Thyroid gland (tissue), 4 donors: Measurements from ENCODE around the gene C6.

ENCODE experiments used
- POLR2A ChIP-seq, 2 donors: fragments of 450-650 bp; IDR thresholded peaks; one replicate each; pipeline ENCODE4 v1.6.1; 2017; ENCODE audit warnings: antibody characterized with exemption in 2 of 2, mild to moderate bottlenecking in 2 of 2, moderate library complexity in 1 of 2
- TF ChIP-seq, protein P1 (sequence below), 6 experiments: fragments of 200-600 bp in 3 of 6; fragments of 450-650 bp in 3 of 6; sonication (generic) in 3 of 6; IDR thresholded peaks; one replicate each; pipeline ENCODE4 v1.5.1; 2016 to 2019; ENCODE audit warnings: antibody characterized with exemption in 6 of 6, mild to moderate bottlenecking in 2 of 6, inconsistent platforms in 1 of 6, moderate library complexity in 1 of 6

DNA sequence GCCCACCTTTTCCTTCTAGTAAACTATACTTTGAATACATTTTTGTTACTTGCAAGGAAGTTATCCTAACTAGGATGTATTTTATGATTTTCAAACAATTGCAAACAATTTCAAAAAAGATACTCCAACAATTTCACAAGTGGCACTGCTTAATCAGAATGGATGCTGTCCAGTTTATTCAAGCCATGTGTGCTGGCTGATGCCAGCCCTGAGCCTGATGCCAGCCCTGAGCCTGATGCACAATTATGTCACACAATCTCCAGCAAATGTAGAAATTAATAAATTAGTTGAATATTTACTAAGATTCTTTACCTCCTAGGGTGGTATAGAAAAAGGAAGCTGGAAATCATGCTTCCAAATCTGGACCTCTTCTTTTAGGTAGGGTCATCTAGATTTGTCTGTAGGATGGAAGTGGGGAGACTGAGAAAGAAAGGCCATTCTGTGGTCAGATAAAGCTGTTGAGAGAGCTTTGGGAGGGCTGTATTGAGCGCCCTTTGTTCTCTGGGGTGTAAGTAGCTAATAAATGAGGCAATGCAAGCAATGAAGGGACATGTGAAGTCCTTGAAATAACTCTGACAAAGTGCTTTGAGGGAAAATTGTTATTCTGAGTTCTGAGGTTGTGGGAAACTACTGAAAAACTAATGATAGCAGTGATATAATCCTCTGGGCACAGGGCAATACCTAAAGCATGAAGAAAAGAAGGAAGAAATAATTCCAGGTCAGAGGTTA is 5.8 kb upstream of the C6 start:
- no peak for TF ChIP-seq POLR2A (IDR thresholded peaks at IDR 0.05)
- TF ChIP-seq, protein P1, sequence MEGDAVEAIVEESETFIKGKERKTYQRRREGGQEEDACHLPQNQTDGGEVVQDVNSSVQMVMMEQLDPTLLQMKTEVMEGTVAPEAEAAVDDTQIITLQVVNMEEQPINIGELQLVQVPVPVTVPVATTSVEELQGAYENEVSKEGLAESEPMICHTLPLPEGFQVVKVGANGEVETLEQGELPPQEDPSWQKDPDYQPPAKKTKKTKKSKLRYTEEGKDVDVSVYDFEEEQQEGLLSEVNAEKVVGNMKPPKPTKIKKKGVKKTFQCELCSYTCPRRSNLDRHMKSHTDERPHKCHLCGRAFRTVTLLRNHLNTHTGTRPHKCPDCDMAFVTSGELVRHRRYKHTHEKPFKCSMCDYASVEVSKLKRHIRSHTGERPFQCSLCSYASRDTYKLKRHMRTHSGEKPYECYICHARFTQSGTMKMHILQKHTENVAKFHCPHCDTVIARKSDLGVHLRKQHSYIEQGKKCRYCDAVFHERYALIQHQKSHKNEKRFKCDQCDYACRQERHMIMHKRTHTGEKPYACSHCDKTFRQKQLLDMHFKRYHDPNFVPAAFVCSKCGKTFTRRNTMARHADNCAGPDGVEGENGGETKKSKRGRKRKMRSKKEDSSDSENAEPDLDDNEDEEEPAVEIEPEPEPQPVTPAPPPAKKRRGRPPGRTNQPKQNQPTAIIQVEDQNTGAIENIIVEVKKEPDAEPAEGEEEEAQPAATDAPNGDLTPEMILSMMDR (IDR thresholded peaks at IDR 0.05): no peak
